GM10248 (cell line): Measurements from ENCODE around the gene HSF4.

Source experiments
- CTCF ChIA-PET: fragments of 300-600 bp; sonication (Branson Sonifier 250); formaldehyde crosslinking; extraction: SDS; loops from one replicate; lab custom pipeline; 2021; ENCODE audit warnings: antibody characterized with exemption; lab: Yijun Ruan, JAX
- POLR2A ChIA-PET: fragments of 350-650 bp; sonication (Branson Sonifier 250); formaldehyde crosslinking; extraction: SDS; loops from one replicate; lab custom pipeline; 2020; ENCODE audit warnings: antibody characterized with exemption; lab: Yijun Ruan, JAX
- DNase-seq: peaks from one replicate; pipeline ENCODE4 v3.0.0; 2012; ENCODE audit errors: extremely low spot score
- CTCF ChIP-seq: IDR thresholded peaks from 2 replicates; pipeline ENCODE4 v1.5.1; 2012; ENCODE audit warnings: mild to moderate bottlenecking, low read depth; ENCODE audit errors: extremely low read depth, missing control alignments, control extremely low read depth

HSF4 gene

GRCh38 chr16:67149276-67150046 is 15.1 kb upstream of the HSF4 start:
- ChIA-PET POLR2A (interaction anchor here (0.6 kb wide), 1 partner anchor 24 kb away, joined by 3 read pairs; no protein-coding TSS in a partner anchor), CTCF (interaction anchor here (1.2 to 1.5 kb wide), 2 partner anchors 20 to 131 kb away, joined by 3 to 4 read pairs; no protein-coding TSS in a partner anchor)
- no peak for DNase-seq
- TF ChIP-seq CTCF = no peak

DNA sequence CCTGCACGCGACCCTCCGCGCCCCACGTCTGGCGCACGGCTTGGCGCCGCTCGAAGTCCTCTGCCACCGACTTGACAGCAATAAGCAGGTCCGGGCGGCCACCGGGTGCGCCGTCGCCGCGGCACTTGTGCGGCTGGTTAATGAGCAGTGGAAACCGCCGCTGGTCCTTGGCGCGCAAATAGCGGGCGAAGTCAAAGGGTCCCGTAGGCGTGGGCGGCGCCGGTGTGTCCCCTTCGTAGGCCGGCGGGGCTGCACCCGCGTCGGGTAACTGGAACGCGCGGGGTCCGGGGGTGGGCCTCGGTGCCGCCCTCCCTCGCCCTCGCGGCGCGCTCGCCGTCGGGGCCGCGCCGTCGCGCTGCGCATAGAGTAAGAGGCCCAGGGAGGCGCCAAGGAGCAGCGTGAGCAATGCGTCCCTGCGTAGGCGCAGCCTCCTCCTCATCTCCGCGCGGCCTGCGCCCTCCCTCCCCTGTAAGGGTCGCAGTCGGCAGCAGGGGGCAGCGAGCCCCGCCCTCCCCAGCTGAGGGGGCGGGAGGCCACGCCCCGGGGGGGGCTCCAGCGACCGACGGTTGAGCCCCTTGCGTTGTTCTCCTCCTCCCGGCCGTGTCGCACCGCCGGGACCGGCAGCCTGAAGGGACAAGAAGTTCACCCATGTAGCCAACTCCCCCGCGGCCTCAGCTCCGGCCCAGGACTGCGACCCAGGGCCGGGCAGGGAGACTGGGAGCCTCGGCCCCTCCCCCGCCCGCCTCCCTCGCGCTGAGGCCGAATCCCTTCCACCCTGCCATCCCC is 14.3 kb upstream of the HSF4 start:
- TF ChIP-seq CTCF = no peak
- ChIA-PET CTCF (interaction anchor here (0.7 to 11.2 kb wide), 11 partner anchors 10 to 196 kb away, joined by 3 to 207 read pairs (median 6); partner anchors contain the start of genes FBXL8, HSF4, MATCAP1 and NOL3), POLR2A (interaction anchor here (0.7 to 1.0 kb wide), 3 partner anchors 9 to 132 kb away, joined by 3 to 5 read pairs (median 4); no protein-coding TSS in a partner anchor)
- peak; percentile 78 for DNase-seq

GRCh38 chr16:67150833-67151396 is 13.6 kb upstream of the HSF4 start, which contains the start of gene B3GNT9:
TSS of gene B3GNT9 (minus strand) at chr16:67150998. CDS start at chr16:67150485, 513 bp downstream.
- POLR2A ChIA-PET = interaction anchor here (0.7 to 1.2 kb wide), 4 partner anchors 9 to 133 kb away, joined by 3 to 5 read pairs (median 4); no protein-coding TSS in a partner anchor
- DNase-seq = peak; percentile 75
- CTCF ChIA-PET = interaction anchor here (0.7 to 11.2 kb wide), 14 partner anchors 9 to 256 kb away, joined by 3 to 207 read pairs (median 5); partner anchors contain the start of genes FBXL8, HSF4, MATCAP1 and NOL3
- no peak for TF ChIP-seq CTCF

- ChIA-PET CTCF (interaction anchor here (0.8 to 11.2 kb wide), 16 partner anchors 8 to 256 kb away, joined by 3 to 207 read pairs (median 6); partner anchors contain the start of genes FBXL8, HSF4, MATCAP1 and NOL3), POLR2A (interaction anchor here (1.0 to 1.2 kb wide), 3 partner anchors 10 to 134 kb away, joined by 3 to 5 read pairs (median 4); no protein-coding TSS in a partner anchor)
- no peak for TF ChIP-seq CTCF
- DNase-seq = no peak
Observed at GRCh38 chr16:67151431-67152097, 13.0 kb upstream of the HSF4 start.

DNA sequence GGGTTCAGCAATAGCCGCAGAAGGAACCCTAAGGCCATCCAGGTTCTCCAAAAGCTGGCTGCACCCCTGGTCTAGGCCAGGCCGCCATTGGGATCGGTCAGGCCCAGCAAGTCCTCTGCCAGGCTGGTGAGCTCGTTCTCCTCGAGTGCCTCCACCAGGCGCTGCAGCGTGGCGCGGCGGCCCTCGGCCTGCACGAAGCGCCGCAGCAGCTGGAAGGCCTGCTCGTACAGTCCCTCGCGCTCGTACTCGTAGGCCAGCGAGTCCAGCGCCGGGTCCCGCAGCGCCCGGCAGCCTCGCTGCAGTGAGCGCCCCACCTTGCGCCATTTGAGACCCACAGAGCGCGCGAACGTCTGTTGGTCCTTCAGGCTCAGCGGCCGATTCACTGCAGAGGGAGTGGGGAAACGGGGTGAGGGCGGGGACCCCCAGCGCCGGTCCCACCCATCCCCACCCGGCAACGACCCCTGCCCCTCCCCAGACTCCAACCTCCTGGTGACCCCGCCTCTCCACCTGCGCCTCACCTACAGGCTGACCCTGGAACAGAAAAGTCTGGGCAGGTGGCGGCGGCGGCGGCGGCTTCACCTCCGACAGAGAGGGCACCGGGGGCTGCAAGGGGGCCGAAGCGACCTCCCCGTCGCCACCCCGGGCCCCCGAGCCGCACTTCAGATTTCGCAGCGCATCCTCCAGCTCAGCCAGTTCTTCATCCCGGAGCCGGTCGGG is 9.8 kb upstream of the HSF4 start:
- no peak for DNase-seq
- CTCF ChIA-PET = interaction anchor here (0.7 to 11.2 kb wide), 70 partner anchors 7 to 324 kb away, joined by 3 to 207 read pairs (median 5); partner anchors contain the start of genes CBFB, CES3, E2F4 and EXOC3L1

More for the DNA sequence above, 9.8 kb upstream of the HSF4 start:
- POLR2A ChIA-PET = no interaction called here
- no peak for TF ChIP-seq CTCF
